Astrocyte (in vitro differentiated cells and primary cell): ENCODE results near the gene PYGB.

Source experiments
- CTCF ChIP-seq: IDR thresholded peaks from 2 replicates; pipeline ENCODE4 v1.5.1; 2011; ENCODE audit warnings: low read depth, mild to moderate bottlenecking, inconsistent platforms, low read length, moderate library complexity; ENCODE audit not compliant: insufficient read depth
- EZH2 ChIP-seq: IDR thresholded peaks from 2 replicates; pipeline ENCODE4 v1.6.1; 2012; ENCODE audit warnings: mild to moderate bottlenecking, low read length, inconsistent platforms; ENCODE audit not compliant: insufficient read depth

DNA sequence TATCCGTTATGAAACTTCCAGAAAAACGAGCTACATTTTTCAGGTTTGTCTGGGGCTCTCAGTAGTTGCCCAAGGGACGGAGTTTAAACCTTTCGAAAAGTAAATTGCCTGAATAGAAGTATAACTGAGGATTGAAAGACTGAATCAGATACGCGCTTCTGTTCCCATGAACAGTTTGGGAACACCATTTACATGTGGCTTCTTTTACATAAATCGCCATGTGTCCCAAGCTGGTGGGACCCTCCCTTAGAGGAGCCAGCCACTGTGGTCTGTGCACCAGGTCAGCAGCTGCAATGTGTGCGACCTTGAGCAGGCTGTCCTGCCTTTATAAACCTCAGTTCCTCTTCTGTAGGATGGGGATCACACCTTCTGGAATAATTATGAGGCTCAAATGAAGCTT lies 41.3 kb upstream of the PYGB start:
- TF ChIP-seq CTCF (no peak), EZH2 (no peak)
